AG09309 (cell line): Measurements from ENCODE around the gene RNF151.

Source experiments
- DNase-seq: peaks from one replicate; pipeline ENCODE4 v3.0.0-alpha.2; 2010; ENCODE audit warnings: low read depth
- H3K4me3 ChIP-seq: 2 replicates; pipeline ENCODE4 v1.5.1; 2011; ENCODE audit warnings: mild to moderate bottlenecking, low read depth, low read length, moderate library complexity; ENCODE audit not compliant: control insufficient read depth
- TF ChIP-seq, protein P1 (sequence below): IDR thresholded peaks from 2 replicates; pipeline ENCODE4 v1.5.1; 2011; ENCODE audit warnings: mild to moderate bottlenecking, low read depth, low read length, inconsistent platforms; ENCODE audit not compliant: insufficient read depth, control insufficient read depth; ENCODE audit errors: missing control alignments

Gene RNF151

DNA sequence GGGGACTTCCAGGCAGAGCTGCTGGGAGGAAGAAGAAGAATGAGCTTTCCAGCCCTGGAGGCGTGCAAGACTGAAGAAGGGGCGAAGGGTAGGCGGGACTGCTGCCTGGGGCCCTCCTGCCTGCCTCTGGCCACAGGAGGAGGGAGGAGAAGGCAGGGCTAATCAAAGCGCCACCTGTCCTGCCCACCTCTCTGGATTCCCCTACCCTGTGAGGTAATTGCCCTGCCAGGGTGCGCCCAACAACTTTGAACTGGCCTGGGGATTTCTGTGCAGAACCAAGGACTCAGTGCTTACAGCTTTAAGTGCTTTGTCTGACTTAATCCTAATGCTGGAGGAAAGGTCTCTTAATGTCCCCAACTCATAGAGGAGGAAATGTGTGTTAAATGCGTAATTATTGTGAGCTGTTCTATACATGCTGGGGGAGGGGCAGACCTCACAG lies 14.8 kb downstream of the RNF151 start, which contains the start of gene NOXO1:
Gene NOXO1 (minus strand): TSS at position 72 of the 439 bp plus-strand sequence. CDS start 290 bp downstream, outside the sequence.
- DNase-seq = no peak
- TF ChIP-seq, protein P1, sequence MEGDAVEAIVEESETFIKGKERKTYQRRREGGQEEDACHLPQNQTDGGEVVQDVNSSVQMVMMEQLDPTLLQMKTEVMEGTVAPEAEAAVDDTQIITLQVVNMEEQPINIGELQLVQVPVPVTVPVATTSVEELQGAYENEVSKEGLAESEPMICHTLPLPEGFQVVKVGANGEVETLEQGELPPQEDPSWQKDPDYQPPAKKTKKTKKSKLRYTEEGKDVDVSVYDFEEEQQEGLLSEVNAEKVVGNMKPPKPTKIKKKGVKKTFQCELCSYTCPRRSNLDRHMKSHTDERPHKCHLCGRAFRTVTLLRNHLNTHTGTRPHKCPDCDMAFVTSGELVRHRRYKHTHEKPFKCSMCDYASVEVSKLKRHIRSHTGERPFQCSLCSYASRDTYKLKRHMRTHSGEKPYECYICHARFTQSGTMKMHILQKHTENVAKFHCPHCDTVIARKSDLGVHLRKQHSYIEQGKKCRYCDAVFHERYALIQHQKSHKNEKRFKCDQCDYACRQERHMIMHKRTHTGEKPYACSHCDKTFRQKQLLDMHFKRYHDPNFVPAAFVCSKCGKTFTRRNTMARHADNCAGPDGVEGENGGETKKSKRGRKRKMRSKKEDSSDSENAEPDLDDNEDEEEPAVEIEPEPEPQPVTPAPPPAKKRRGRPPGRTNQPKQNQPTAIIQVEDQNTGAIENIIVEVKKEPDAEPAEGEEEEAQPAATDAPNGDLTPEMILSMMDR = no peak

DNA sequence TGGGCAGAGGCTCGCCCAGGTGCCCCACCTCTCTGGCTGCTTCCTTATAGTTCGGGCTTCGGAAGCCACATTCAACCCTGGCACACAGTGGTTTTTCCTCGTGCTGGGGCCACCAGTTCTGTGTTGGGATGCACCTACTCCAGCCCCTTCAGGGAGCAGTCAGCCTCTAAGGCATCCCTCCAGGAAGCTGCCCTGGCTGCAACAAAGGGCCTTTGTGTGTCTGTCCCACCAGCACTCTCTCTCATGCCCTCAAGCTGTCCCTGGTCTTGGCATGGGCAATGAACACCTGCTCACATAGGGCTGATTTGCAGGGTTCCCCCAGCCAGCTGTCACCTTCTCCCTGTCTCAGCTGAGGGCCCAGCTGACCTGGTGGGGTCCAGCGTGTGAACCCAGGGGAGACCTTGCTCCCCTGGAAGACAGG lies 15.4 kb downstream of the RNF151 start:
- no peak for DNase-seq
- TF ChIP-seq, protein P1 = no peak

More for the DNA sequence above, 14.8 kb downstream of the RNF151 start, which contains the start of gene NOXO1:
- no peak within 1 kb of the TSS for H3K4me3 ChIP-seq

DNA sequence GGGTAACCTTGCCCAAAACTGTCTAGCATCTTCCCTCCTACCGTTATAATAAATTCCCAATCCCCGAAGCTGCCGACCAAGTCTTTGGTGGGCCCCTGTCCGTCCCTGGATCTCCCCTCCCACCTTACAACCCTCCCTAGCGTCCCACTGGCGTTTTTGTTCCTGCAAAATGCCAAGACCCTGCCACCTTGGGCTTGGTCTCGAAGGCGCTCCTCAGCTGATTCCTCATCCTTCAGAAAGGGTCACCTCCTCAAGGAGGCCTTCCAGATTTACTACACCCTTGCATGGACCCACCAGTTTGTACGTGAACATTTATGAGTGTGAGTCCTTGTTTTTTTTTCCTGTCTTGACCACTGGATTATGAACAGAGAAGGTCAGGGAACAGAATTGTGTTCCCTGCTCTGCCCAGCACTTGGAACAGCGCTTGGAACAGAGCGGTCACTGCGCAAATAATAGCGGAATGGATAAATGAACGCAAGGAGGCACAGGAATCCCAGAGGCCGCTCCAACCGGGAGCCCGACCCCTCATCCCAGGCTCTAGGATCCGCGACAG lies 16.4 kb downstream of the RNF151 start:
- TF ChIP-seq, protein P1 = no peak
- H3K4me3 ChIP-seq = peak overlapping the region; percentile 52
- no peak for DNase-seq

More for the DNA sequence above, 15.4 kb downstream of the RNF151 start:
- H3K4me3 ChIP-seq = no peak overlapping the region

DNA sequence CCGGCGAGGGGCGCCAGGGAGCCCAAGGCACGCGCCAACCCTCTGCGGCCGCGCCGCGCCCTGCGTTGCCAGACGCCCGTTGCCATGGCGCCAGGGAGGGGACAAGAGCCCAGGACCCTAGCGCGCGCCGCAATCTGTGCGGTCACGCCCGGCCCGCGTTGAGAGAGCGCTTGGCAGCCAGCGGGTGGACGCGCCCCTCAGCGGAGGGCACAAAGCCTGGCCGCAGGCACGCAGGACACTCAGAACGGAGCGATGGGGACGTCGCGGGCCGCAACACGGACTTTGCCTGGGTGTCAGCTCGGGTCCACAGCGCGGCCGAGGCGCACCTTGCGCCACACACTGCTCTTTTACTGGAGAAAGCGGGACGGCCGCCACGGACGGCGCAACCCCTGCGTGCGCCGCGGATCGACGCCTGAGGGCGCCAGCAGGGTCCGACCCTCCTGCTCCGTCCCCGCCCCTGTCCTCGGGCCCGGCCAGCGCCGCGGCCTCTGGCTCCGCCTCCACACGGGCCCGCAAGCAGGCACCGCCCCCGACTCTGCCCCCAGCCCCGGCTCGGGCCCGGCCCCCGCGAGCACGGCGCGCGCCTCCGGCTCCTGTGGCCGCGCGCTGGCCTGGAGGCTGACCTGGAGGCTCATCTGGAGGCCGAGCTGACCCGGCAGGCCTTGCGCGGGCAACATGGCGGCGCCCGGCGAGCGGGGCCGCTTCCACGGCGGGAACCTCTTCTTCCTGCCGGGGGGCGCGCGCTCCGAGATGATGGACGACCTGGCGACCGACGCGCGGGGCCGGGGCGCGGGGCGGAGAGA lies 17.1 kb downstream of the RNF151 start, which contains the start of gene GFER:
Gene GFER (plus strand): TSS at position 650 of the 803 bp plus-strand sequence. CDS start 26 bp downstream, at position 676.
- TF ChIP-seq, protein P1 = peak; percentile 22
- peak; percentile 52 for DNase-seq
- peak within 1 kb of the TSS; percentile 75 for H3K4me3 ChIP-seq

DNA sequence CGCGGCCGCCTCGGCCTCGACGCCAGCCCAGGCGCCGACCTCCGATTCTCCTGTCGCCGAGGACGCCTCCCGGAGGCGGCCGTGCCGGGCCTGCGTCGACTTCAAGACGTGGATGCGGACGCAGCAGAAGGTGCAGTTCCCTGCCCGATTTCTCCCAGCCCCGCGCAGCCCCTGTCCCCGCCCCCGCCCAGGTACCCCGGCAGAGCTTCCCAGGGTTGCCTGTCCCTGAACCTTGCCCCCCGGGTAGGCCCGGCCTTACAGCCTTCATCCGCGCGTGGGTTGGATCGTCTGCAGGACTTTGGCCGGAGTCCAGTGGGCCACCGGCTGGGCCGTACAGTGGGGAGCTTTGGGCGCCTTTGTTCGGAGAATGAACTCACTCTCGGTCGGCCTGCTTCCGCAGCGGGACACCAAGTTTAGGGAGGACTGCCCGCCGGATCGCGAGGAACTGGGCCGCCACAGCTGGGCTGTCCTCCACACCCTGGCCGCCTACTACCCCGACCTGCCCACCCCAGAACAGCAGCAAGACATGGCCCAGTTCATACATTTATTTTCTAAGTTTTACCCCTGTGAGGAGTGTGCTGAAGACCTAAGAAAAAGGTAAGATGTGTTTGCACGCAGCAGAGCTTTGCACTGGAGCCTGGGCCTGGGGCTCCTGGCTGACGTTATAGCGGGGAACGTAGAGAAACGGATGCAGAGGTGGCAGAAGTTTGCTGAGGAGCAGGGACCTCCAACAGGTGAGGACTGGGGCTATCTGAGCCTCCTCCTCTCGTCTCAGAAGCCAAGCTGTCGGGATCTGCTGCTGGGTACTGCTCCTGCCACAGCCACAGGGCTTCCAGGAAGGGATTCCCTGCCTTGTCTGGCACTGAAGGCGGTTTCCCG lies 17.9 kb downstream of the RNF151 start:
- TF ChIP-seq, protein P1 = no peak
- DNase-seq = no peak
- H3K4me3 ChIP-seq = peak overlapping the region; percentile 75
